Esophagus squamous epithelium (tissue), 4 donors: Measurements from ENCODE around the gene UBXN10.

ENCODE experiments used
- CTCF ChIP-seq, 6 experiments: fragments of 450-650 bp in 4 of 6; fragments of 200-600 bp in 2 of 6; sonication (generic) in 2 of 6; IDR thresholded peaks; one replicate each; pipeline ENCODE4 v1.5.1; 2016 to 2019; ENCODE audit warnings: antibody characterized with exemption in 6 of 6, mild to moderate bottlenecking in 4 of 6, moderate library complexity in 4 of 6
- POLR2A ChIP-seq, 4 donors: fragments of 450-650 bp; IDR thresholded peaks; one replicate each; pipeline ENCODE4 v1.6.1; 2017; ENCODE audit warnings: antibody characterized with exemption in 4 of 4, mild to moderate bottlenecking in 4 of 4, moderate library complexity in 3 of 4

- TF ChIP-seq CTCF (IDR thresholded peaks at IDR 0.05) (no peak), POLR2A (IDR thresholded peaks at IDR 0.05) (no peak)
Measured at GRCh38 chr1:20202166-20202565, 16.3 kb downstream of the UBXN10 start.
